Stomach (tissue), 9 donors: ENCODE data around the gene CYREN. TPM values are rescaled to one million over a fixed set of nuclear protein-coding genes. Genes with fewer than 3 reads are reported as not detected.

Experiments used
- DNase-seq, 2 donors: peaks; one replicate each; pipeline versions ENCODE4 v3.0.0 to v3.0.0-alpha.2; 2013 to 2019
- H3K27ac ChIP-seq, 5 donors: fragments of 200-600 bp in 4 of 5; sonication (generic) in 4 of 5; one replicate each; pipeline ENCODE4 v1.5.1; 2013 to 2019; ENCODE audit warnings: mild to moderate bottlenecking in 1 of 5, moderate library complexity in 1 of 5
- H3K27me3 ChIP-seq, 3 donors: fragments of 200-600 bp; sonication (generic); one replicate each; pipeline ENCODE4 v1.5.1; 2017 to 2019; ENCODE audit warnings: mixed run types in 1 of 3
- H3K36me3 ChIP-seq, 4 donors: fragments of 200-600 bp; sonication (generic); 1 replicate in 3 of 4; 2 replicates in 1 of 4; pipeline ENCODE4 v1.5.1; 2016 to 2019
- H3K4me1 ChIP-seq, 4 donors: fragments of 200-600 bp; sonication (generic); one replicate each; pipeline ENCODE4 v1.5.1; 2016 to 2019
- H3K4me3 ChIP-seq, 4 donors: fragments of 200-600 bp; sonication (generic) in 3 of 4; one replicate each; pipeline ENCODE4 v1.5.1; 2016 to 2019; ENCODE audit warnings: mild to moderate bottlenecking in 1 of 4
- H3K9me3 ChIP-seq, 4 donors: fragments of 200-600 bp; sonication (generic); one replicate each; pipeline ENCODE4 v1.5.1; 2016 to 2019
- CTCF ChIP-seq, 7 experiments: fragments of 450-650 bp in 4 of 7; fragments of 200-600 bp in 3 of 7; sonication (generic) in 3 of 7; IDR thresholded peaks; one replicate each; pipeline ENCODE4 v1.5.1; 2016 to 2019; ENCODE audit warnings: antibody characterized with exemption in 7 of 7, control low read depth in 2 of 7, mild to moderate bottlenecking in 1 of 7
- EP300 ChIP-seq: sonication (generic); formaldehyde crosslinking; IDR thresholded peaks from one replicate; pipeline ENCODE4 v1.6.1; 2017; ENCODE audit warnings: antibody characterized with exemption
- POLR2A ChIP-seq, 4 donors: fragments of 450-650 bp; IDR thresholded peaks; one replicate each; pipeline ENCODE4 v1.6.1; 2016; ENCODE audit warnings: antibody characterized with exemption in 4 of 4, control low read depth in 2 of 4, mild to moderate bottlenecking in 1 of 4, moderate library complexity in 1 of 4
- POLR2AphosphoS5 ChIP-seq, 3 donors: sonication (generic); formaldehyde crosslinking; IDR thresholded peaks; one replicate each; pipeline ENCODE4 v1.6.1; 2016; ENCODE audit warnings: antibody characterized with exemption in 3 of 3
- WGBS, 5 donors: extraction: QIAGEN DNeasy Blood & Tissue Kit in 3 of 5; methylation state at CpG; one replicate each; pipeline versions ENCODE4 v1.1.5 to v1.1.7; 2013 to 2018; 5-methylcytosine and 5-hydroxymethylcytosine counted together
- intact Hi-C: fragments of 100-400 bp; cut with DNase I; formaldehyde crosslinking; loops from one replicate; pipeline ENCODE4 v1.15.1; 2023; ENCODE audit warnings: low total_unique reads
- polyA plus RNA-seq, 3 donors: library from polyadenylated mRNA; stranded (reverse); fragments of 200-250 nt; gene quantifications; one replicate each; pipeline ENCODE4 v1.2.3, GENCODE V29; 2013
- total RNA-seq, 5 donors: library from RNA; depleted of rRNA; stranded (reverse); fragments of >200 nt; gene quantifications; one replicate each; pipeline versions ENCODE4 v1.1.0 to v1.2.3, GENCODE V29; 2014 to 2016
- donor health status: healthy with polysubstance abuse.
- donor health status: Bipolar disorder and iron deficiency.
- donor health status: healthy.

The CYREN gene
- total and polyA plus RNA-seq, 8 donors = 11.1 to 33.0 (median 30.2) TPM

GRCh38 chr7:135195156-135195555 lies 24.6 kb upstream of the CYREN start:
- 86 to 92% (median 91%) methylated on average over 4 of the region's 4 CpGs for WGBS, 5 donors
- Histone ChIP-seq H3K4me3 (no peak overlapping the region), H3K36me3 (peaks cover 56 to 98% (median 97%) of the 10 kb centered on the region in 4 donors), H3K4me1 (peaks cover 0 to 4% (median 1%) of the 10 kb centered on the region in 4 donors), H3K9me3 (no peaks in the 10 kb centered on the region), H3K27ac (no peak overlapping the region), H3K27me3 (no peaks in the 10 kb centered on the region)
- DNase-seq = peak in 1 of 2 donors; percentile 5
- TF ChIP-seq POLR2AphosphoS5 (IDR thresholded peaks at IDR 0.05) (no peak), POLR2A (IDR thresholded peaks at IDR 0.05) (no peak), CTCF (IDR thresholded peaks at IDR 0.05) (no peak), EP300 (no peak)
- intact Hi-C loops = no loop called here

GRCh38 chr7:135194494-135195095 lies 24.1 kb upstream of the CYREN start:
- H3K9me3 ChIP-seq = no peaks in the 10 kb centered on the region
- no peaks in the 10 kb centered on the region for H3K27me3 ChIP-seq
- intact Hi-C loops = no loop called here
- peak in 1 of 2 donors; percentile 13 for DNase-seq
- H3K4me1 ChIP-seq = peaks cover 0 to 9% (median 6%) of the 10 kb centered on the region in 4 donors
- H3K36me3 ChIP-seq = peaks cover 53 to 98% (median 94%) of the 10 kb centered on the region in 4 donors
- WGBS, 5 donors = 88 to 94% (median 91%) methylated on average over 8 to 12 of the region's 12 CpGs
- H3K27ac ChIP-seq = no peak overlapping the region
- H3K4me3 ChIP-seq = no peak overlapping the region
- TF ChIP-seq EP300 (no peak), CTCF (IDR thresholded peaks at IDR 0.05) (no peak), POLR2AphosphoS5 (IDR thresholded peaks at IDR 0.05) (no peak), POLR2A (IDR thresholded peaks at IDR 0.05) (no peak)

GRCh38 chr7:135193615-135194081 lies 23.1 kb upstream of the CYREN start:
- intact Hi-C loops = no loop called here
- DNase-seq = no peak
- TF ChIP-seq CTCF (IDR thresholded peaks at IDR 0.05) (no peak), POLR2A (IDR thresholded peaks at IDR 0.05) (no peak), EP300 (no peak), POLR2AphosphoS5 (IDR thresholded peaks at IDR 0.05) (no peak)
- 89 to 93% (median 91%) methylated on average over 10 of the region's 10 CpGs for WGBS, 5 donors
- Histone ChIP-seq H3K36me3 (peaks cover 56 to 98% (median 94%) of the 10 kb centered on the region in 4 donors), H3K9me3 (no peaks in the 10 kb centered on the region), H3K4me3 (no peak overlapping the region), H3K27me3 (no peaks in the 10 kb centered on the region), H3K27ac (no peak overlapping the region), H3K4me1 (peaks cover 5 to 18% (median 12%) of the 10 kb centered on the region in 4 donors)

GRCh38 chr7:135192914-135193536 lies 22.5 kb upstream of the CYREN start:
- H3K36me3 ChIP-seq = peaks cover 57 to 98% (median 94%) of the 10 kb centered on the region in 4 donors
- no peak overlapping the region for H3K27ac ChIP-seq
- no peaks in the 10 kb centered on the region for H3K9me3 ChIP-seq
- DNase-seq = peak in 1 of 2 donors; percentile 21
- no peaks in the 10 kb centered on the region for H3K27me3 ChIP-seq
- 90 to 98% (median 95%) methylated on average over 11 of the region's 11 CpGs for WGBS, 5 donors
- H3K4me1 ChIP-seq = peaks cover 5 to 18% (median 14%) of the 10 kb centered on the region in 4 donors
- no peak for TF ChIP-seq EP300
- TF ChIP-seq POLR2A (IDR thresholded peaks at IDR 0.05) = no peak
- no peak for TF ChIP-seq CTCF (IDR thresholded peaks at IDR 0.05)
- TF ChIP-seq POLR2AphosphoS5 (IDR thresholded peaks at IDR 0.05) = no peak
- no peak overlapping the region for H3K4me3 ChIP-seq
- intact Hi-C loops = no loop called here
